Measurements from ENCODE around the gene CHD5. TPM values are rescaled to one million over a fixed set of nuclear protein-coding genes. Genes with fewer than 3 reads are reported as not detected.

The CHD5 gene
- total RNA-seq, 1 experiment from 2014 or later: 2.4 TPM

- DNase-seq (ENCODE audit: low spot score): peak; percentile 13
- Mint-ChIP-seq H3K4me1 (no peaks in the 10 kb centered on the region), H3K27ac (no peak overlapping the region), H3K4me3 (no peak overlapping the region), H3K36me3 (no peaks in the 10 kb centered on the region), H3K9me3 (peaks cover 17% of the 10 kb centered on the region), H3K27me3 (ENCODE audit: low read depth) (peaks cover 5% of the 10 kb centered on the region)
- TF ChIP-seq SMAD3 (CRISPR knock-in tag; IDR thresholded peaks at IDR 0.05; ENCODE audit: borderline replicate concordance) (no peak), MLX (CRISPR knock-in tag; IDR thresholded peaks at IDR 0.05) (no peak), USF1 (CRISPR knock-in tag; IDR thresholded peaks at IDR 0.05) (no peak), E2F5 (CRISPR knock-in tag; IDR thresholded peaks at IDR 0.05) (no peak), USF2 (CRISPR knock-in tag; IDR thresholded peaks at IDR 0.05) (no peak), IRF2 (CRISPR knock-in tag; IDR thresholded peaks at IDR 0.05; ENCODE audit: borderline replicate concordance, low read depth) (no peak), TEAD1 (CRISPR knock-in tag; IDR thresholded peaks at IDR 0.05) (no peak), CTCF (IDR thresholded peaks at IDR 0.05) (no peak), ZNF219 (CRISPR knock-in tag; IDR thresholded peaks at IDR 0.05; ENCODE audit: borderline replicate concordance) (no peak), IRF1 (CRISPR knock-in tag; IDR thresholded peaks at IDR 0.05) (no peak), ZNF317 (CRISPR knock-in tag; IDR thresholded peaks at IDR 0.05; ENCODE audit: borderline replicate concordance, low read depth) (no peak), TP53 (CRISPR knock-in tag; IDR thresholded peaks at IDR 0.05) (no peak), SOX15 (CRISPR knock-in tag; IDR thresholded peaks at IDR 0.05) (no peak), TCF7 (CRISPR knock-in tag; IDR thresholded peaks at IDR 0.05; ENCODE audit: low read depth) (no peak), CBFB (CRISPR knock-in tag; IDR thresholded peaks at IDR 0.05; ENCODE audit: low read depth) (no peak), MXD4 (CRISPR knock-in tag; IDR thresholded peaks at IDR 0.05; ENCODE audit: borderline replicate concordance) (no peak), EMX1 (CRISPR knock-in tag; IDR thresholded peaks at IDR 0.05) (no peak)
- TF ChIP-seq, protein P1, sequence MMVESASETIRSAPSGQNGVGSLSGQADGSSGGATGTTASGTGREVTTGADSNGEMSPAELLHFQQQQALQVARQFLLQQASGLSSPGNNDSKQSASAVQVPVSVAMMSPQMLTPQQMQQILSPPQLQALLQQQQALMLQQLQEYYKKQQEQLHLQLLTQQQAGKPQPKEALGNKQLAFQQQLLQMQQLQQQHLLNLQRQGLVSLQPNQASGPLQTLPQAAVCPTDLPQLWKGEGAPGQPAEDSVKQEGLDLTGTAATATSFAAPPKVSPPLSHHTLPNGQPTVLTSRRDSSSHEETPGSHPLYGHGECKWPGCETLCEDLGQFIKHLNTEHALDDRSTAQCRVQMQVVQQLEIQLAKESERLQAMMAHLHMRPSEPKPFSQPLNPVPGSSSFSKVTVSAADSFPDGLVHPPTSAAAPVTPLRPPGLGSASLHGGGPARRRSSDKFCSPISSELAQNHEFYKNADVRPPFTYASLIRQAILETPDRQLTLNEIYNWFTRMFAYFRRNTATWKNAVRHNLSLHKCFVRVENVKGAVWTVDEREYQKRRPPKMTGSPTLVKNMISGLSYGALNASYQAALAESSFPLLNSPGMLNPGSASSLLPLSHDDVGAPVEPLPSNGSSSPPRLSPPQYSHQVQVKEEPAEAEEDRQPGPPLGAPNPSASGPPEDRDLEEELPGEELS (CRISPR knock-in tag; IDR thresholded peaks at IDR 0.05): no peak
- no peak for ATAC-seq
- ChIA-PET POLR2A (no interaction called here), CTCF (no interaction called here)
Observed at GRCh38 chr1:6121021-6121421, 59.1 kb downstream of the CHD5 start.

GRCh38 chr1:6118415-6118814, 61.7 kb downstream of the CHD5 start:
- ChIA-PET CTCF (interaction anchor here (1.0 kb wide), 1 partner anchor 9 kb away, joined by 4 read pairs; no protein-coding TSS in a partner anchor), POLR2A (no interaction called here)
- DNase-seq (ENCODE audit: low spot score) (no peak), ATAC-seq (no peak)
- no peak overlapping the region for H3K4me3 Mint-ChIP-seq
- H3K9me3 Mint-ChIP-seq: peaks cover 22% of the 10 kb centered on the region
- H3K27me3 Mint-ChIP-seq (ENCODE audit: low read depth): peaks cover 5% of the 10 kb centered on the region
- no peaks in the 10 kb centered on the region for H3K4me1 Mint-ChIP-seq
- no peak for TF ChIP-seq ZNF423 (CRISPR knock-in tag; IDR thresholded peaks at IDR 0.05)
- TF ChIP-seq EMX1 (CRISPR knock-in tag; IDR thresholded peaks at IDR 0.05): no peak
- no peak for TF ChIP-seq JAZF1 (CRISPR knock-in tag; IDR thresholded peaks at IDR 0.05)
- TF ChIP-seq ELF4 (CRISPR knock-in tag; IDR thresholded peaks at IDR 0.05; ENCODE audit: low read depth): no peak
- TF ChIP-seq ZBTB43 (CRISPR knock-in tag; IDR thresholded peaks at IDR 0.05): no peak
- H3K36me3 Mint-ChIP-seq: no peaks in the 10 kb centered on the region
- H3K27ac Mint-ChIP-seq: no peak overlapping the region
